HUES64 (cell line): Measurements from ENCODE around the gene IAH1.

ENCODE experiments used
- H3K27ac ChIP-seq: 2 replicates; pipeline ENCODE4 v1.7.0; 2013; ENCODE audit warnings: low read depth, low read length, inconsistent platforms
- H3K27me3 ChIP-seq: 2 replicates; pipeline ENCODE4 v1.6.1; 2013; ENCODE audit warnings: mild to moderate bottlenecking, low read length; ENCODE audit not compliant: insufficient read depth
- H3K36me3 ChIP-seq: 2 replicates; pipeline ENCODE4 v1.6.1; 2013; ENCODE audit warnings: mild to moderate bottlenecking, low read length; ENCODE audit not compliant: insufficient read depth
- H3K4me1 ChIP-seq: 2 replicates; pipeline ENCODE4 v1.6.1; 2013; ENCODE audit warnings: mild to moderate bottlenecking, low read length, moderate library complexity; ENCODE audit not compliant: insufficient read depth
- H3K4me3 ChIP-seq: 2 replicates; pipeline ENCODE4 v1.5.1; 2013; ENCODE audit warnings: mild to moderate bottlenecking, low read length, moderate library complexity
- H3K9ac ChIP-seq: 2 replicates; pipeline ENCODE4 v1.6.1; 2013; ENCODE audit warnings: mild to moderate bottlenecking, low read depth, low read length
- H3K9me3 ChIP-seq: 2 replicates; pipeline ENCODE4 v1.6.1; 2013; ENCODE audit warnings: low read depth, low read length; ENCODE audit not compliant: insufficient read depth
- WGBS: fragments of 150-250, 120-280 bp; methylation state at CpG from one replicate; pipeline ENCODE4 v1.1.7; 2013; ENCODE audit warnings: missing lambda C conversion rate; 5-methylcytosine and 5-hydroxymethylcytosine counted together

IAH1 gene

GRCh38 chr2:9532421-9532820 lies 58.1 kb downstream of the IAH1 start:
- H3K36me3 ChIP-seq, result peaks cover 54% of the 10 kb centered on the region
- H3K27ac ChIP-seq, result no peak overlapping the region
- no peaks in the 10 kb centered on the region for H3K9me3 ChIP-seq
- no peak overlapping the region for H3K9ac ChIP-seq
- no peak overlapping the region for H3K4me3 ChIP-seq
- no peaks in the 10 kb centered on the region for H3K4me1 ChIP-seq
- WGBS, result 95% methylated on average over 4 of the region's 4 CpGs
- H3K27me3 ChIP-seq, result no peaks in the 10 kb centered on the region

- H3K9me3 ChIP-seq, result no peaks in the 10 kb centered on the region
- 98% methylated on average over 2 of the region's 2 CpGs for WGBS
- no peaks in the 10 kb centered on the region for H3K4me1 ChIP-seq
- no peak overlapping the region for H3K27ac ChIP-seq
- no peak overlapping the region for H3K9ac ChIP-seq
- no peaks in the 10 kb centered on the region for H3K27me3 ChIP-seq
- peaks cover 47% of the 10 kb centered on the region for H3K36me3 ChIP-seq
- H3K4me3 ChIP-seq, result no peak overlapping the region
Observed at GRCh38 chr2:9533663-9534062, 59.3 kb downstream of the IAH1 start.

- Histone ChIP-seq H3K36me3 (peaks cover 36% of the 10 kb centered on the region), H3K4me1 (no peaks in the 10 kb centered on the region), H3K9me3 (no peaks in the 10 kb centered on the region), H3K4me3 (no peak overlapping the region), H3K9ac (no peak overlapping the region), H3K27me3 (no peaks in the 10 kb centered on the region), H3K27ac (no peak overlapping the region)
- 100% methylated on average over 1 of the region's 1 CpG for WGBS
Observed at GRCh38 chr2:9535177-9535576, 60.8 kb downstream of the IAH1 start.

DNA sequence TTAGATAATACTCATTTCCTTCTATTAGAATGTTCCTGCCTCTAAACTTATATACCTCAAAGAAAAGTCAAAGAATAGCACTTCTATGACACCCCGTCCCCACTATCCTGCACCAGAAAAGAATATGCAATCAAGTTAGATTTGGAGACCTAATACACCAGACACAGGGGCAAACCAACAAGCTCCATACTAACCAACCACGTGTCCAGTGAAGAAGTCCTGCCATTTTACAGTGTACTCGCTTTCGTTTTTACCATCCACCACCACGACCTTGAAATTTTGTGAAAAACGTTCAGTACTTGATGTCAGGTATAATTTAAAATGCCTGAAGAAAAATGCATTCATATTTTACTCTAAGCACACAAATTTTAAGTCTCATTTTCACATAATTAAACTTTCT lies 62.2 kb downstream of the IAH1 start:
- Histone ChIP-seq H3K27ac (no peak overlapping the region), H3K4me1 (no peaks in the 10 kb centered on the region), H3K4me3 (no peak overlapping the region), H3K36me3 (peaks cover 34% of the 10 kb centered on the region), H3K9ac (no peak overlapping the region), H3K27me3 (no peaks in the 10 kb centered on the region), H3K9me3 (no peaks in the 10 kb centered on the region)
- 91% methylated on average over 6 of the region's 6 CpGs for WGBS

GRCh38 chr2:9538000-9538507 lies 63.7 kb downstream of the IAH1 start:
- Histone ChIP-seq H3K27me3 (no peaks in the 10 kb centered on the region), H3K9ac (no peak overlapping the region), H3K4me1 (no peaks in the 10 kb centered on the region), H3K4me3 (no peak overlapping the region), H3K9me3 (no peaks in the 10 kb centered on the region), H3K27ac (no peak overlapping the region), H3K36me3 (peaks cover 27% of the 10 kb centered on the region)
- WGBS, result 83% methylated on average over 1 of the region's 2 CpGs
